Esophagus muscularis mucosa (tissue), 4 donors: ENCODE data around the gene PRKCE.

Source experiments
- CTCF ChIP-seq, 3 experiments: fragments of 200-600 bp in 2 of 3; fragments of 450-650 bp in 1 of 3; sonication (generic) in 2 of 3; IDR thresholded peaks; one replicate each; pipeline ENCODE4 v1.5.1; 2017 to 2019; ENCODE audit warnings: antibody characterized with exemption in 3 of 3, mild to moderate bottlenecking in 2 of 3, moderate library complexity in 1 of 3
- EP300 ChIP-seq: sonication (generic); formaldehyde crosslinking; IDR thresholded peaks from one replicate; pipeline ENCODE4 v1.6.1; 2017; ENCODE audit warnings: antibody characterized with exemption
- POLR2A ChIP-seq: fragments of 450-650 bp; IDR thresholded peaks from one replicate; pipeline ENCODE4 v1.6.1; 2017; ENCODE audit warnings: antibody characterized with exemption, moderate library complexity, mild to moderate bottlenecking, low read depth
- POLR2AphosphoS5 ChIP-seq, 2 donors: sonication (generic); formaldehyde crosslinking; IDR thresholded peaks; one replicate each; pipeline ENCODE4 v1.6.1; 2017; ENCODE audit warnings: antibody characterized with exemption in 2 of 2

GRCh38 chr2:46025676-46026075 is 374.2 kb downstream of the PRKCE start:
- no peak for TF ChIP-seq CTCF (IDR thresholded peaks at IDR 0.05)
- TF ChIP-seq POLR2AphosphoS5 (IDR thresholded peaks at IDR 0.05) = no peak
- no peak for TF ChIP-seq POLR2A
- no peak for TF ChIP-seq EP300
